Measurements from ENCODE around the gene NAT9. TPM values are rescaled to one million over a fixed set of nuclear protein-coding genes. Genes with fewer than 3 reads are reported as not detected.

Gene NAT9
- total and polyA plus RNA-seq, 9 donors: 19.7 to 87.0 (median 56.5) TPM

- H3K36me3 ChIP-seq: no peaks in the 10 kb centered on the region
- 59 to 65% (median 63%) methylated on average over 8 of the region's 8 CpGs for WGBS, 3 donors
- intact Hi-C loops (cut with DNase I): loop anchor here in 1 of 4 donors (10.0 kb wide), 1 partner anchor 157 kb away; no protein-coding TSS in a partner anchor
Observed at GRCh38 chr17:74798239-74798707, 22.1 kb upstream of the NAT9 start.

DNA sequence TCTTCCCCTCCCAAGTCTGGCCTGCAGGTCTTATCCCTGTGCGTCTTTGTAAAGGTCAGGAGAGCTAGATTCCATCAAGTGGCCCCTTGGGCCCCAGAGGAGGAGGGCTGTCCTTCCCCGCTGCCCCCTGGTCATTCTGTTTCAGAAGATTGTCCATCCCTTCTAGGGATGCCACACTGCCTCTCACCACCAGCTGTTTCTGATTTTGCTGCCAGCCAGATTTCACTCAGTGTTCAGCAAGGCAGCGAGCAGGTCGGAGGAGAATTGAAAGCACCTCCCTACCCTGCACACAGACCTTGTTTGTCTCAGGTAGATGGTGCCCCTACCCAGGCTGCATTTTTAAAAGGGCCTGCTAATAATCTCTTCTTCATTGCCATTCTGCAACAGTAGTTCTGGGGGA, 21.7 kb upstream of the NAT9 start:
- Histone ChIP-seq H3K36me3 (no peaks in the 10 kb centered on the region), H3K4me1 (ENCODE audit: insufficient read depth) (no peaks in the 10 kb centered on the region), H3K9me3 (no peaks in the 10 kb centered on the region), H3K27ac (no peak overlapping the region), H3K27me3 (no peaks in the 10 kb centered on the region), H3K4me3 (no peak overlapping the region)
- intact Hi-C loops (cut with DNase I): loop anchor here in 1 of 4 donors (10.0 kb wide), 1 partner anchor 157 kb away; no protein-coding TSS in a partner anchor
- 94 to 97% (median 97%) methylated on average over 4 of the region's 4 CpGs for WGBS, 3 donors
- TF ChIP-seq, protein P1, sequence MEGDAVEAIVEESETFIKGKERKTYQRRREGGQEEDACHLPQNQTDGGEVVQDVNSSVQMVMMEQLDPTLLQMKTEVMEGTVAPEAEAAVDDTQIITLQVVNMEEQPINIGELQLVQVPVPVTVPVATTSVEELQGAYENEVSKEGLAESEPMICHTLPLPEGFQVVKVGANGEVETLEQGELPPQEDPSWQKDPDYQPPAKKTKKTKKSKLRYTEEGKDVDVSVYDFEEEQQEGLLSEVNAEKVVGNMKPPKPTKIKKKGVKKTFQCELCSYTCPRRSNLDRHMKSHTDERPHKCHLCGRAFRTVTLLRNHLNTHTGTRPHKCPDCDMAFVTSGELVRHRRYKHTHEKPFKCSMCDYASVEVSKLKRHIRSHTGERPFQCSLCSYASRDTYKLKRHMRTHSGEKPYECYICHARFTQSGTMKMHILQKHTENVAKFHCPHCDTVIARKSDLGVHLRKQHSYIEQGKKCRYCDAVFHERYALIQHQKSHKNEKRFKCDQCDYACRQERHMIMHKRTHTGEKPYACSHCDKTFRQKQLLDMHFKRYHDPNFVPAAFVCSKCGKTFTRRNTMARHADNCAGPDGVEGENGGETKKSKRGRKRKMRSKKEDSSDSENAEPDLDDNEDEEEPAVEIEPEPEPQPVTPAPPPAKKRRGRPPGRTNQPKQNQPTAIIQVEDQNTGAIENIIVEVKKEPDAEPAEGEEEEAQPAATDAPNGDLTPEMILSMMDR (IDR thresholded peaks at IDR 0.05): no peak
- TF ChIP-seq POLR2A (IDR thresholded peaks at IDR 0.05) (no peak), EP300 (IDR thresholded peaks at IDR 0.05) (no peak)
- no peak for DNase-seq

More at GRCh38 chr17:74798239-74798707, 22.1 kb upstream of the NAT9 start:
- Histone ChIP-seq H3K9me3 (no peaks in the 10 kb centered on the region), H3K27me3 (no peaks in the 10 kb centered on the region), H3K4me1 (ENCODE audit: insufficient read depth) (no peaks in the 10 kb centered on the region), H3K27ac (no peak overlapping the region), H3K4me3 (no peak overlapping the region)
- DNase-seq: no peak
- TF ChIP-seq, protein P1 (IDR thresholded peaks at IDR 0.05): no peak
- no peak for TF ChIP-seq POLR2A (IDR thresholded peaks at IDR 0.05)
- TF ChIP-seq EP300 (IDR thresholded peaks at IDR 0.05): no peak

- H3K4me1 ChIP-seq (ENCODE audit: insufficient read depth): no peaks in the 10 kb centered on the region
- no peaks in the 10 kb centered on the region for H3K27me3 ChIP-seq
- WGBS, 3 donors: 86 to 90% (median 87%) methylated on average over 6 of the region's 6 CpGs
- H3K4me3 ChIP-seq: no peak overlapping the region
- TF ChIP-seq, protein P1 (IDR thresholded peaks at IDR 0.05): no peak
- TF ChIP-seq EP300 (IDR thresholded peaks at IDR 0.05) (no peak), POLR2A (IDR thresholded peaks at IDR 0.05) (no peak)
- intact Hi-C loops (cut with DNase I): loop anchor here in 1 of 4 donors (10.0 kb wide), 1 partner anchor 158 kb away; no protein-coding TSS in a partner anchor
- H3K36me3 ChIP-seq: no peaks in the 10 kb centered on the region
- no peak for DNase-seq
- no peaks in the 10 kb centered on the region for H3K9me3 ChIP-seq
- H3K27ac ChIP-seq: no peak overlapping the region
Observed at GRCh38 chr17:74796866-74797265, 20.7 kb upstream of the NAT9 start.

- WGBS, 3 donors: 82 to 90% (median 85%) methylated on average over 4 of the region's 4 CpGs
- no peaks in the 10 kb centered on the region for H3K27me3 ChIP-seq
- H3K9me3 ChIP-seq: no peaks in the 10 kb centered on the region
- intact Hi-C loops (cut with DNase I): loop anchor here in 1 of 4 donors (10.0 kb wide), 1 partner anchor 159 kb away; no protein-coding TSS in a partner anchor
- DNase-seq: no peak
- H3K27ac ChIP-seq: no peak overlapping the region
- TF ChIP-seq EP300 (IDR thresholded peaks at IDR 0.05): no peak
- TF ChIP-seq, protein P1 (IDR thresholded peaks at IDR 0.05): no peak
- TF ChIP-seq POLR2A (IDR thresholded peaks at IDR 0.05): no peak
- H3K4me3 ChIP-seq: no peak overlapping the region
- H3K36me3 ChIP-seq: no peaks in the 10 kb centered on the region
- H3K4me1 ChIP-seq (ENCODE audit: insufficient read depth): no peaks in the 10 kb centered on the region
Observed at GRCh38 chr17:74796211-74796610, 20.1 kb upstream of the NAT9 start.
